ENCODE measurements around the gene RAB7B.
"Not testable (repeated sequence)": the region's sequence is repeated elsewhere in the genome, so short reads cannot be mapped to it uniquely, and the experiment has no call there.

The RAB7B gene, protein sequence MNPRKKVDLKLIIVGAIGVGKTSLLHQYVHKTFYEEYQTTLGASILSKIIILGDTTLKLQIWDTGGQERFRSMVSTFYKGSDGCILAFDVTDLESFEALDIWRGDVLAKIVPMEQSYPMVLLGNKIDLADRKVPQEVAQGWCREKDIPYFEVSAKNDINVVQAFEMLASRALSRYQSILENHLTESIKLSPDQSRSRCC

GRCh38 chr1:206002871-206003801, at the start of gene RAB7B:
RAB7B (minus strand) TSS chr1:206003395; CDS start chr1:205994135, 9,260 bp downstream.
- no peak for DNase-seq (ENCODE audit: low spot score)

DNA sequence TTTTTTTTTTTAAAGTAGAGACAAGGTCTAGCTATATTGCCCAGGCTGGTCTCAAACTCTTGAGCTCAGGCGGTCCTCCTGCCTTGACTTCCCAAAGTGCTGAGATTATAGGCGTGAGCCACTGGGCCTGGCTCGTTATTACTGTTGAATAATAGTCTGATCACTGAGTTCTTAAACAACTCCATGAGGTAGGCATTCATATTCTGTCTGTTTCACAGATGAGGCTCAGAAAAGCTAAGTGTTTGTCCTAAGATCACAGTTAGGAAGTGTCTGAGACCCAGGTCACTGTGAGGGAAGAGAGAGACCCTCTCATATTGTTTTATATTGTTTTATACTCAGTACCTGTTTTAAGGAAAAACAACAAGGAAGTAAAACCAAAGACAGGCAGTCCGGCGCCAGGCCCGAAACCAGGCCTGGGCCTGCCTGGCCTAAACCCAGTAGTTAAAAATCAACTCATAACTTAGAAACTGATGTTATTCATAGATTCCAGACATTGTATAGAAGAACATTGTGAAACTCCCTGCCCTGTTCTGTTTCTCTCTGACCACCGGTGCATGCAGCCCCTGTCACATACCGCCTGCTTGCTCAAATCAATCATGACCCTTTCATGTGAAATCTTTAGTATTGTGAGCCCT, 49.2 kb upstream of the RAB7B start:
- DNase-seq (ENCODE audit: low spot score) = not testable (repeated sequence)

- DNase-seq (ENCODE audit: low spot score) = peak; percentile 78
Observed at GRCh38 chr1:206050655-206051235, 47.5 kb upstream of the RAB7B start.

DNA sequence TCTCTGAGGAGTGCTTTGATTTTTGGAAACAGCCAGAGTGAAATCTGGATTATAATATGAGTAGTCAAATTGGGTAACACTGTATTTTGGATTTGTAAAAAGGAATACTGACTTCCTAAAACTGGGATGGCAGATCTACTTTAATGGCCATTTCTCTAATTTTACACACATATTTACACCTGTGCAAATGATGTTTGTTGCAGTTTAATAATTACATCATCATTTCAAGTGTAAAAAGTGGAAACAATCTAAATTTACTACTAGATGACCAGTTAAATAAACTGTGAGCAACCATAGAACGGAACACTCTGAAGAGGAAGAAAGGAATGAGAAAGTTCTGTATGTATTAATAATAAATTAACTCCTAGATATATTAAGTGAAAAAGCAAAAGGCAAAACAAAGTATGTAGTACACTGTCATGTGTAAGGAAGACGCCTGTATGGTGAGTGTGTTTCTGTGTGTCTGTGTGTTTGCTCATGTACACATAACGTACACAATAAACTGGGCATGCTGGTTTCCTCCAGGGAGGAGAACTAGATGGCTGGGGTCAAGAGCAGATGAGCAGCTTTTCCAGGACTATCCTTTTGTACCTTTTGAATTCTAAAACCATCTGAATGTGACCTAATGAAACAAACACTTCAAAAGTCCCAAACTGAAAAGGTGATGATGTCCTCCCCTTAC, 46.9 kb upstream of the RAB7B start:
- no peak for DNase-seq (ENCODE audit: low spot score)

- DNase-seq (ENCODE audit: low spot score) = peak; percentile 45
Observed at GRCh38 chr1:206049293-206049692, 46.1 kb upstream of the RAB7B start.

DNA sequence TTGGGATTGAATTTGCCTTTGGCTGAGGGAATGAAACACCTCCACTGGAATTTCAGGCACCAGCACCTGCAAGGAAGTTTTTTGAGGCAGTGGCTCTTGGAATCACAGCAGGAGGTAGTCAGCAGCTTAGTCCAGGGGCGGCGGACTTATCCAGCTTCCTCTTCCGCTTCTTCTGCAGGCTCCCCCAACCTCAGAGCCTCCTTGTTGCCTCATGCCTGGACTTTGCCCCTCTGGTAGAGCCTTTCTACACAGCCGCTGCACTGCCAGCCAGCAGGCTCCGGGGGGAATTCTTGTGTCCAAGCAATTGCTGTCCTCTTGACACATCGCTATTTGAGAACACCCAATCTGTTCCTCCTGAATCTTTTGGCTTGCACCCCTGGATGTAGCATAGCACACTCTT, 45.4 kb upstream of the RAB7B start:
- DNase-seq (ENCODE audit: low spot score) = no peak

GRCh38 chr1:206047271-206047670, 44.1 kb upstream of the RAB7B start:
- no peak for DNase-seq (ENCODE audit: low spot score)

DNA sequence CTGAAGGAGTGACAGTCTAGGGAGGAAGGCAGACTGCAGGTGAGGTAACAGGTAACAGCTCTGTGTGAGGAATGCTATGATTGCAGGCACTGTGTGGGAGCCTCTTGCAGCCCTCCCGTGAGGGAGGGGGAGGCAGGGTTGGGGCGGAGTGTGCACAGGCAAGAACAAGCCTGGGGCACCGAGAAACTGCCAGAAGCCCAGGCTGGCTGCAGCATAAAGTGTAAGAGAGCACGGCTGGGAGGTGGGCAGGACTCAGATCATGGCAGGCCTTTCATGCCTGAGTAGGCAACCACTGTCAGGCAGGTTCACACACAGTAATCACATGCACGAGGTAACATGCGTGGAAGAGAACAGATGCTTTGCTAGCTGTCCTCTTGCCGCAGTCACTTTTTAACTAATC, 38.4 kb upstream of the RAB7B start:
- no peak for DNase-seq (ENCODE audit: low spot score)

GRCh38 chr1:206040328-206040727, 37.1 kb upstream of the RAB7B start:
- DNase-seq (ENCODE audit: low spot score) = no peak

GRCh38 chr1:206039046-206039973, 36.1 kb upstream of the RAB7B start:
- peak; percentile 9 for DNase-seq (ENCODE audit: low spot score)

DNA sequence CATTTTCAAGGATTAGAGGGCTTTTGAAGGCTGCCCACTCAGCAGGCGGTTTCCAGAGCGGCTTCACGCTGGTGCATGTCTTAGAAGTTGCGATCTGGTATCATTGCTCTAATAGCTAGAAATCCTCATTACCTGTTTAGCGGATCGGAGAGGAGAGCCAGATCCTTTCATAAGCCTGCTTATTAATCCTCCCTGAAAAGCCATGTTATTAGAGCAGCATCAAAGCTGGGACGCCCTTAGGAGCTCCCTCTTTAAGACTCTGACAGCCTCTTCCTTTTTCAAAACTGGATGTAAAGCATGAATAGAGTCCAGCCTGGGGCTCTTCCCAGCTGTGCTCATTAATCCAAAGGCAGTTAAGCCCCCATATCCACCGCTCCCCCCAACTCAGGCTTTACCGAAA, 34.4 kb upstream of the RAB7B start:
- DNase-seq (ENCODE audit: low spot score) = no peak

DNA sequence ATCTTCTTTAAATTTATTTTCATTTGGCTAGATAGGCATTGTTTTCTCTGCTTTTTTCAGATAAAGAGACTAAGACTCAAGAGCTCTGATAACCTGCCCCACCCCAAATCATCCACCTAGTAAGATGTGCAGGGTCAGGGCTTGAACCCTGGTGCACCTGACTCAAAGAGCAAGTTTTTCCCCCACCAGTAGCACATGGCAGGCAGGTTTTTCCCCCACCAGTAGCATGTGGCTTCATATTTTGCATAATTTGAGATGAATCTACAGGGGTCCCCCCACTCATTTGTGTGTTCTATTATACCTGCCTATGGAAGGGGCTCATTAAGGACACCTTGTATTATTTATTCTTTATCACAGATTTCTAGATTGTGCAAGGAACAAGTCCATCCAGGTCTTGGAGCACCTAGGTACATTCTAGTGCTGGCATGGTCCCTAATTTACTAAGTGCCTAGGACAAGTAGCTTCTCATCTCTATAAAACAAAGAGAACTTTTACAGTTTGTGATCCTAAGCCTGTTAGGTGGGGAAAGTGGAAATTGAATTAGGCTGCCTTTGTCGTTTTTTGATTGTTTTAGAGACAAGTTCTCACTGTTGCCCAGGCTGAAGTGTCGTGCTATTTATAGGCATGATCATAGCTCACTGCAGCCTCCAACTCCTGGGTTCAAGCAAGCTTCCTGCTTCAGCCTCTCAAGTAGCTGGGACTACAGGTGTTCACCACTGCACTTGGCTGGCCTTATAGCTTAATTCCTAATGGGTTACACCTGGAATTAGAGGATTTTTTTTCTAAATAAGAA, 33.7 kb upstream of the RAB7B start:
- no peak for DNase-seq (ENCODE audit: low spot score)

GRCh38 chr1:206035027-206035426, 31.8 kb upstream of the RAB7B start:
- DNase-seq (ENCODE audit: low spot score) = no peak

DNA sequence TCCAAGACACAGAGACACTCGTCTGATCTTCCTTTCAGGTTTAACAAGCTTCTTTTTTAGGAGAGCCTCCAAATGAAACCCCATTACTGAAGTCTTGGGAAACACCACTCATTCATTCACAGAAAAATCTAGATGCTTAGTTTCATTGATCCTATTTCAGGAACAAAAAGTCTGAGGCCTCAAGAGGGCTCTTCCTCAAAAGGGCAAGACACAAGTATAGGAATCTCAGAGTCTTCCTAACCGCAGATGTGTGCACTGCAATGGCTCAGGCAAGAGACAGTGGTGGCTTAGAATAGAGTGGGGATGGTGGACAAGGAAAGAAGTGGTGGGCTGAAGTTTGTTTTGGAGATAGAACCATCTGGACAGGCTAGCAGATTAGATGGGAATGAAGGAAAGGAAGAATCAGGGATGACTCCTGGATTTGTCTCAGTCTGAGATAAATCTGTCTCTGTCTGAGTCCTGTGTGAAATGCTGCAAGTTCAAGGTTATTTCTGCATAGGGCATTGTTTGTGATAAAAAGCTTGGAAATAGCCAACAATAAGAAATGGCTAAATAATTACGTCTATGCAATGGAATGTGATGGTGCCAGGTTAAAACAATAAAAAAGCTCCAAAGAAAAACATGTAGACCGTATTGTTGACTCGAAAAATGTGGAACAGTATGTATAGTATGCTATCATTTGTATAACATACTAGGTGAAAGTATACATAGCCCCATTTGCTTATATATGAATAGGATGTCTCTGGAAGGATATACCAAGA, 29.4 kb upstream of the RAB7B start:
- no peak for DNase-seq (ENCODE audit: low spot score)

DNA sequence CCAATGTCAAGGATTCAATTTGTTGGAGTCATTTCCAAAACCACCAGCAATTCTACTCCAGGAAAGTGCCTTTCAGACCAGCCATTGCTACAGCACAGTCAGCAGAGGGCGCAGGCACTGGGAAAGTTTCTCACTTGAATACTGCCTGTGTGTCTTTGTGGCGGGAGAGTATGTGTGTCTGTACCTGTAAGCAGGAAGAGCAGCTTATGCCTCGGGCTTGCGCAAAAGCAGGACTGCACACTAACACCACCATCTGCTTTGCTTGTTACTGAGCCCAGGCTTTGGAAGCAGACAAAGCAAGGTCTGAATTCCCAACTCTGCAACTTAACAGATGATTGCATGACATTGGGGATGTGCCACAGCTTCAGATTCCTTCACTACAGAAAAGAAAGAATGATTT, 27.5 kb upstream of the RAB7B start:
- peak; percentile 80 for DNase-seq (ENCODE audit: low spot score)

DNA sequence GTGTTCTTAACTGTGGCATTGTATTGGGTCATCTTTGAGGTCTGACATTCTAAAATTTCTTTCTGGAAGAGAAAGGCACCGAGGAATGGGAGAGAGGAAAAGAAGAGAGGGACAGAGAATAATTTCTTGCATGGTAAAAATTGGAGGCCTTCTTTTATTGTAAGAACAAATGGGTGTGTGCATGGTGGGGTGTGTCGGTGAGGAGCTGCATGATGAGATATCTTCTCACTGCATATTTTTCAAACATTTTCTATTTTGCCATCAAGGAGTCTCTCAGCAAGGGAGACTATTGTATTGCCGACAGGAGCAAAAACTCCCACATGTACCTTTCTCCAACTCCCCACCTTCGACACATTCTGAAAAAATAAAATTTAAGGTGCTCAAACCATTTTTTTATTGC, 27.0 kb upstream of the RAB7B start:
- DNase-seq (ENCODE audit: low spot score) = no peak

- DNase-seq (ENCODE audit: low spot score) = no peak
Observed at GRCh38 chr1:206029484-206029883, 26.3 kb upstream of the RAB7B start.

GRCh38 chr1:206025283-206025820, 22.2 kb upstream of the RAB7B start:
- no peak for DNase-seq (ENCODE audit: low spot score)

DNA sequence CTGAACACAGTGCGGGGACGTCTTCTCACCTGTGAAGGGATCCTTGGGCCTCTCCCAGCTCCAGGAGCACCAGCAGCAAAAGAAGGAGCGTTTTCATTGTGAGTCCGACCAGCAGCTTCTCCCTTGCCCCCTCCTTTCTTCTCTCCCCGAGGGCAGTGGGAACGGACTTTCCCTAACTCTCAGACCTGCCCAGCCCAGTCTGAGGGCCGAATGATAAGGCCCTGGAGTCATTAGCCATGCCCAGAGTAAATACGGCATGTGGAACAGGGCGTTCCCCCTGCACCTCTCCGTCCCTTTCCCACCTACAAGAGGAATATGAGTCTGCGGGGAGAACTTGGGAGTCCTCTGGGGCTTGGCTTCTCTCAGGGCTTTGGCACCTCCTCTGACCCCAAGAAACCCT, 20.5 kb upstream of the RAB7B start, which contains the start of gene CTSE:
TSS of gene CTSE (minus strand) at position 201 of the 400 bp plus-strand sequence. CDS start at position 97, 104 bp downstream.
- no peak for DNase-seq (ENCODE audit: low spot score)
